ENCODE data around the gene NFE2L2.

NFE2L2 gene

GRCh38 chr2:177295484-177295883, 31.0 kb upstream of the NFE2L2 start:
- no peaks in the 10 kb centered on the region for H4K20me1 ChIP-seq (ENCODE audit: insufficient read depth, low read length)
- H3K9ac ChIP-seq (ENCODE audit: low read length): no peak overlapping the region
- H3K27ac ChIP-seq (ENCODE audit: low read length): no peak overlapping the region
- TF ChIP-seq CTCF (IDR thresholded peaks at IDR 0.05; ENCODE audit: low read length) (no peak), EZH2phosphoT487 (IDR thresholded peaks at IDR 0.05; ENCODE audit: low read length) (no peak), EZH2 (optimal IDR thresholded peaks at IDR 0.05; ENCODE audit: low read depth, low read length) (no peak)
- H3K9me3 ChIP-seq (replicated peaks; ENCODE audit: insufficient read depth, low read length): no peaks in the 10 kb centered on the region
- no peaks in the 10 kb centered on the region for H3K79me2 ChIP-seq (ENCODE audit: low read length)
- H2AFZ ChIP-seq (ENCODE audit: low read length): no peak overlapping the region
- H3K27me3 ChIP-seq (replicated peaks; ENCODE audit: insufficient read depth, low read length): no peaks in the 10 kb centered on the region
- no peaks in the 10 kb centered on the region for H3K4me1 ChIP-seq (ENCODE audit: low read length)
- H3K4me2 ChIP-seq (ENCODE audit: low read depth, low read length): no peak overlapping the region
- H3K9me2 ChIP-seq (replicated peaks; ENCODE audit: insufficient read depth, low read length): no peaks in the 10 kb centered on the region
- H3F3A ChIP-seq (ENCODE audit: insufficient read depth, low read length): no peaks in the 10 kb centered on the region
- no peak overlapping the region for H3K4me3 ChIP-seq (ENCODE audit: low read length)
- H3K36me3 ChIP-seq (replicated peaks; ENCODE audit: insufficient read depth, low read length): no peaks in the 10 kb centered on the region
- no peak for DNase-seq

- H3K4me2 ChIP-seq (ENCODE audit: low read depth, low read length): no peak overlapping the region
- no peaks in the 10 kb centered on the region for H3K9me3 ChIP-seq (replicated peaks; ENCODE audit: insufficient read depth, low read length)
- H3K27ac ChIP-seq (ENCODE audit: low read length): no peak overlapping the region
- H3K4me3 ChIP-seq (ENCODE audit: low read length): no peak overlapping the region
- H2AFZ ChIP-seq (ENCODE audit: low read length): no peak overlapping the region
- no peak for DNase-seq
- H3K9ac ChIP-seq (ENCODE audit: low read length): no peak overlapping the region
- H3K27me3 ChIP-seq (replicated peaks; ENCODE audit: insufficient read depth, low read length): no peaks in the 10 kb centered on the region
- no peaks in the 10 kb centered on the region for H3K9me2 ChIP-seq (replicated peaks; ENCODE audit: insufficient read depth, low read length)
- H3K36me3 ChIP-seq (replicated peaks; ENCODE audit: insufficient read depth, low read length): no peaks in the 10 kb centered on the region
- peaks cover 6% of the 10 kb centered on the region; the same call in 1 of the 2 replicates for H3F3A ChIP-seq (ENCODE audit: insufficient read depth, low read length)
- no peaks in the 10 kb centered on the region for H4K20me1 ChIP-seq (ENCODE audit: insufficient read depth, low read length)
- H3K4me1 ChIP-seq (ENCODE audit: low read length): peaks cover 7% of the 10 kb centered on the region
- TF ChIP-seq EZH2phosphoT487 (IDR thresholded peaks at IDR 0.05; ENCODE audit: low read length) (no peak), CTCF (IDR thresholded peaks at IDR 0.05; ENCODE audit: low read length) (no peak), EZH2 (optimal IDR thresholded peaks at IDR 0.05; ENCODE audit: low read depth, low read length) (no peak)
- H3K79me2 ChIP-seq (ENCODE audit: low read length): no peaks in the 10 kb centered on the region
Observed at GRCh38 chr2:177291701-177292100, 27.2 kb upstream of the NFE2L2 start.

- TF ChIP-seq CTCF (IDR thresholded peaks at IDR 0.05; ENCODE audit: low read length): no peak
- TF ChIP-seq EZH2 (optimal IDR thresholded peaks at IDR 0.05; ENCODE audit: low read depth, low read length): no peak
- TF ChIP-seq EZH2phosphoT487 (IDR thresholded peaks at IDR 0.05; ENCODE audit: low read length): no peak
- Histone ChIP-seq H3F3A (ENCODE audit: insufficient read depth, low read length) (peaks cover 6% of the 10 kb centered on the region; the same call in 1 of the 2 replicates), H3K27me3 (replicated peaks; ENCODE audit: insufficient read depth, low read length) (no peaks in the 10 kb centered on the region), H3K36me3 (replicated peaks; ENCODE audit: insufficient read depth, low read length) (no peaks in the 10 kb centered on the region), H3K4me2 (ENCODE audit: low read depth, low read length) (peak overlapping the region; percentile 59), H3K9ac (ENCODE audit: low read length) (peak overlapping the region; percentile 6; the same call in 1 of the 2 replicates), H3K9me3 (replicated peaks; ENCODE audit: insufficient read depth, low read length) (no peaks in the 10 kb centered on the region), H3K79me2 (ENCODE audit: low read length) (no peaks in the 10 kb centered on the region), H4K20me1 (ENCODE audit: insufficient read depth, low read length) (no peaks in the 10 kb centered on the region), H3K4me1 (ENCODE audit: low read length) (peaks cover 7% of the 10 kb centered on the region), H3K4me3 (ENCODE audit: low read length) (peak overlapping the region; percentile 26), H3K9me2 (replicated peaks; ENCODE audit: insufficient read depth, low read length) (no peaks in the 10 kb centered on the region), H2AFZ (ENCODE audit: low read length) (peak overlapping the region; percentile 68), H3K27ac (ENCODE audit: low read length) (peak overlapping the region; percentile 44; the same call in 1 of the 2 replicates)
- peak; percentile 37 for DNase-seq
Observed at GRCh38 chr2:177289824-177290628, 25.5 kb upstream of the NFE2L2 start.

Data from MM.1S (cell line).